ENCODE measurements around the gene RGS6.

GRCh38 chr14:71947947-71948500 lies 15.8 kb downstream of the RGS6 start:
- no peak for TF ChIP-seq POLR2A (IDR thresholded peaks at IDR 0.05; ENCODE audit: low read depth, low read length)
- TF ChIP-seq POLR2AphosphoS5 (IDR thresholded peaks at IDR 0.05; ENCODE audit: low read depth, low read length) = no peak

All from GM12892 (cell line).